Measurements from ENCODE around the gene GJA10.
"Not testable (repeated sequence)": the region's sequence is repeated elsewhere in the genome, so short reads cannot be mapped to it uniquely, and the experiment has no call there.

GJA10 gene

DNA sequence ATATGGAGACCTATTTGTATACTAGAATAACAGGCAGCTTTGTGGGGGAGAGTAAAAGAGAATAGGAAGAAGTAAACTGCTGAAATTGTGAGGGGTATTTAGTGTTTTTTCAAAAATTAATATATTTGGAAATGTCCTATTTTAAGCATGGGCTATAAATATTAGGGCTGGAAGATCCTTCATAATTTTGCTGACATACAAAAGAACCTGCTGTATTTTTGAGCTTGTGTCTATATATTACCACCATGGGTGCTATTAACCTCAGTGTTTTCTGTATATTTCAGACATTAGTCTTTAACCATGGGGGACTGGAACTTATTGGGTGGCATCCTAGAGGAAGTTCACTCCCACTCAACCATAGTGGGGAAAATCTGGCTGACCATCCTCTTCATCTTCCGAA, at the start of gene GJA10:
Gene GJA10, plus strand, starts transcription at position 301 of the 400 bp plus-strand sequence. Its CDS starts 0 bp downstream, at position 301.
- no peak for DNase-seq (ENCODE audit: low read depth)

DNA sequence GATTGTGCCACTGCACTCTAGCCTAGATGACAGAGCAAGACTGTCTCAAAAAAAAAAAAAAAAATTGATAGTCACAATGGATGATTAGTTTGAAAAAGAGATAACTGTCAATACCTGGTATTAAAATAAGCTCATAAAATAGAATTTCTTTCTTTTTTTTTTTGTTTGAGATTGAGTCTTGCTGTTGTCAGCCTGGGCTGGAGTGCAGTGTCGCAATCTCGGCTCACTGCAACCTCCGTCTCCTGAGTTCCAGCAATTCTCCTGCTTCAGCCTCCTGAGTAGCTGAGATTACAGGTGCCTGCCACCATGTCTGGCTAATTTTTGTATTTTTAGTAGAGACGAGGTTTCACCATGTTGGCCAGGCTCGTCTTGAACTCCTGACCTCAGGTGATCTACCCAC, 46.8 kb upstream of the GJA10 start:
- not testable (repeated sequence) for DNase-seq (ENCODE audit: low read depth)

DNA sequence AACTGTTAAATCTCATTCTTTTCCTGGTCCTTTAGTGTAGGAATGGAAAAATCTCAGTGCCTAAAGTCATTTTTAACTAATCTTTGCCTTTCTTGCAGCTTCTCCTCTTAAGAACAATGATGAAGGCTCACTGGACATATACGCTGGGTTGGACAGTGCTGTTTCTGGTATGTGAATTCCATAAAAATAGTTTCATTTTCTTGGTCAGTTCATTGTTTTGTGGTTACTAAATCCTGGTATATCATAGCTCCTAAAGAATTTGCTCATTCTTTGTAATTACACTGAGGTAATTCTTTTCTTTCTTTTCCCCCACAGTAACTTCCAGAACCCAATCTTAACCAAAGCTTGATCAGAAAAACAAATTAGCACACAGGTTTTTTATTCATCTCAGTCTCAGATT, 41.2 kb upstream of the GJA10 start:
- DNase-seq (ENCODE audit: low read depth) = no peak

DNA sequence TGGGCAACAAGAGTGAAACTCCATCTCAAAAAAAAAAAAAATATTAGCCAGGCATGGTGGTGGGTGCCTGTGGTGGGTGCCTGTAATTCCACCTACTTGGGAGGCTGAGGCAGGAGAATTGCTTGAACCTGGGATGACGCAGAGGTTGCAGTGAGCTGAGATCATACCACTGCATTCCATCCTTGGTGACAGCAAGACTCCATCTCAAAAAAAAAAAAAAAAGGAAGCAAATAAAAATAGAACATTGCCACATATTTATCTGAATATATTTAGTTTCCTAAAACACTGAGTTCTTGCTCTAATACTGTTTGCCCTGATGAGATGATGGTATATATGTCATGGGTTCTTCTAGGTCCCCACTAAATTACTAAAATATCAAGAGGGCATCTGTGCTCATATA, 36.2 kb upstream of the GJA10 start:
- DNase-seq (ENCODE audit: low read depth) = no peak

DNA sequence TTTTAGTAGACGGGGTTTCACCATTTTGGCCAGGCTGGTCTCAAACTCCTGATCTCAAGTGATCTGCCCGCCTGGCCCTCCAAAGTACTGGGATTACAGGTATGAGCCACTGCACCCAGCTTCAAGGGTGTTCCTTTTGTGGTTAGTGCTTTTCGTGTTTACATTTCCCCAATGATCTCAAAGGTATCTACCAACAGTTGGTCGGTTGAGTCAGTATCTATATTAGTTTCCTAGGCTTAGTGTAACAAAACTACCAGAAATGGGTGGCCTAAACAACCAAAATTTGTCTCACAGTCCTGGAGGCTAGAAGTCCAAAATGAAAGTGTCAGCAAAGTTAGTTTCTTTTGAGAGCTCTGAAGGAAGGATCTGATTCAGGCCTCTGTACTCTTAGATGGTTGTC, 34.5 kb upstream of the GJA10 start:
- no peak for DNase-seq (ENCODE audit: low read depth)

DNA sequence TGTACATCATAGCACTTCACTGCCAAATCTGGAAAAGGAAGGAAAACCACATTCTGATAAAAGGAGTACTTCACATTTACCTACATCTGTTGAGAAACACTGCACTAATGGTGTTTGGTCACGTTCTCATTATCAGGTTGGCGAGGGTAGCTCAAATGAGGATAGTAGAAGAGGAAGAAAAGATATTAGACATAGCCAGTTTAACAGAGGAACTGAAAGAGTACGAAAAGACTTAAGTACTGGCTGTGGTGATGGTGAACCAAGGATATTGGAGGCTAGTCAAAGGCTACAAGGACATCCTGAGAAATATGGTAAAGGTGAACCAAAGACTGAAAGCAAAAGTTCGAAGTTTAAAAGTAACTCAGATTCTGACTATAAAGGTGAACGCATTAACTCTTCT, 32.0 kb upstream of the GJA10 start:
- DNase-seq (ENCODE audit: low read depth) = no peak

DNA sequence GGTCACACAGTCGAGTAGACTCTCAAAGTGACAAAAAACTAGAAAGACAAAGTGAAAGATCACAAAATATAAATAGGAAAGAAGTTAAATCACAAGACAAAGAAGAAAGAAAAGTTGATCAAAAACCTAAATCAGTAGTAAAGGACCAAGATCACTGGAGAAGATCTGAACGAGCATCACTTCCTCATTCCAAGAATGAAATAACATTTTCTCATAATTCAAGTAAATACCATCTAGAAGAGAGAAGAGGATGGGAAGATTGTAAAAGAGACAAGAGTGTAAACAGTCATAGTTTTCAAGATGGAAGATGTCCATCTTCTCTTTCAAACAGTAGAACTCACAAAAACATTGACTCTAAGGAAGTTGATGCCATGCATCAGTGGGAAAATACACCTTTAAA, 31.6 kb upstream of the GJA10 start:
- no peak for DNase-seq (ENCODE audit: low read depth)

DNA sequence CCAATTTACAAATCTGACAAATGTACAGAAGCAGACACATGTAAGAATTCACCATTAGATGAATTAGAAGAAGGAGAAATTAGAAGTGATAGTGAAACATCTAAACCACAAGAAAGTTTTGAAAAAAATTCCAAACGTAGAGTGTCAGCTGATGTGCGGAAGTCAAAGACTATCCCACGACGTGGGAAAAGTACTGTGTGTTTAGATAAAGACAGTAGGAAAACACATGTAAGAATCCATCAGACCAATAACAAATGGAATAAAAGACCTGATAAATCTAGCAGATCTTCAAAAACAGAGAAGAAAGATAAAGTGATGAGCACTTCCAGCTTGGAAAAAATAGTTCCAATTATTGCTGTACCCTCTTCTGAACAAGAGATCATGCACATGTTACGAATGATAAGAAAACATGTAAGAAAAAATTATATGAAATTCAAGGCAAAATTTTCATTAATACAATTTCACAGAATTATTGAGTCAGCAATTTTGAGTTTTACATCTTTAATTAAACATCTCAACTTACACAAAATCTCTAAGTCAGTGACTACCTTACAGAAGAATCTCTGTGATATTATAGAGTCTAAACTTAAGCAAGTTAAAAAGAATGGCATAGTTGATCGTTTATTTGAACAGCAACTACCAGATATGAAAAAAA, 28.1 kb upstream of the GJA10 start:
- no peak for DNase-seq (ENCODE audit: low read depth)

DNA sequence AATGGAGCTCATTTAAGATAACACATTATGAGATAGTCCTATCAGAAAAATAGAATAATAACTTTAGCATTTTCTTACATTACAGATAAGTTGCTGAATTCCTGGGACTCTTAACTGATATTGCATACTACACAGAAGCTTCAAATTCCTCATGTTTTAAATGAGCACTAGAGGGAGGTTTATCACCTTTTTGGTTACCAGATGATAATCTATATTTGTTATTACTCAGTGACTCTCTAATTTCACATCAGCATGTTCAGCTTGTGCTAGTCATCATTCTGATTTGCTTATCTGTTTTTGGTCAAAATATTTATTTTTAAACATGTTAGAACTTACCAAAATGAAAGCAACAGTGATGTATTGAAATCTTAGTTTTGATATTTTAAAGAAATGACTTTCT, 20.5 kb upstream of the GJA10 start:
- no peak for DNase-seq (ENCODE audit: low read depth)

DNA sequence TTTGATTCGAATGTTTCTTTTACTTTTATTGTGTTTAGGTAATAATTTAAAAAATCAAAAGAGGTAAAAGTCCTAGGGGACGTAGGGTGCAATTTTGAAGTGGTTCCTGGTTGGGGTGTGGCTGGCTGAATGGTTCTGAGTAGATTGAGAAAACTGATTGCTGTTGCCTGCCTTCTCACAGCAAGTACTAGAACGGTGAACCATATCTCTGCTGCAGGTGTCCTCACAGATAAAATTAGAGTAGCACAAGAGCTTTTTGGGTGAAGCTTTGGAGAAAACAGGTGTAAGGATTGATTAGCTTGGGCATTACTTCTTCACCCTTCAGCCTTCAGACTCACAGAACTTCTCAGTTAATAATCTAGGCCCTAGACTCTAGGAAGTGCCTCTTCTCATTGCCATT, 19.8 kb upstream of the GJA10 start:
- DNase-seq (ENCODE audit: low read depth) = no peak

DNA sequence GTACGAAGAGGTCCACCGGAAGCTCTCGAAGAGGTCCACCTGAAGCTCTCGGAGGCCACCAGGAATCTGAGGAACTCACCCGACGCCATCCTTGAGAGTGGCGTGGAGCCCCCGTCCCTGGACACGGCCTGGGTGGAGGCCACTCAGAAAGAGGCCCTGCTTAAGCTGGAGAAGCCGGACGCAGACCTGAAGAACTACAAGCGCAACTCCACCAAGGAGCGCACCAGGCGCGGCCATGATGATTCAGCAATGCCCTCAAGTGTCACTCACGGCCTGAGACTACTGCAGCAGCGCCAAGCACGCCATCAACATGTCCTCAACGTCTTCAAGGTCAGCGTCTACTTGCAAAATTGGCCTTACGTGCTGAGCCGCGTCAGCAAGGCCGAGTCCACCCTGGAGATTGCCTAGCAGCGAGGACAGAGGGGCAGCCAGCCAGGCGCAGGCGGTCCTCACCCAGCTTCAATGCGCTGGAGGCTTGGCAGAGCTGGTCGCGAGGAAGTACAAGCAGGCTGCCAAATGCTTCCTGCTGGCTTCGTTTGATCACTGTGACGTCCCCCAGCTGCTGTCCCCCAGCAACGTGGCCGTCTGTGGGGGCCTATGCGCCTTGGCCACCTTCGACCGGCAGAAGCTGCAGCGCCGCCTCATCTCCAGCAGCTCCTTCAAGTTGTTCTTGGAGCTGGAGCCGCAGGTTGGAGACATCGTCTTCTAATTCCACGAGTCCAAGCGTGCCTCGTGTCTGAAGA, 7.7 kb upstream of the GJA10 start:
- DNase-seq (ENCODE audit: low read depth) = no peak

DNA sequence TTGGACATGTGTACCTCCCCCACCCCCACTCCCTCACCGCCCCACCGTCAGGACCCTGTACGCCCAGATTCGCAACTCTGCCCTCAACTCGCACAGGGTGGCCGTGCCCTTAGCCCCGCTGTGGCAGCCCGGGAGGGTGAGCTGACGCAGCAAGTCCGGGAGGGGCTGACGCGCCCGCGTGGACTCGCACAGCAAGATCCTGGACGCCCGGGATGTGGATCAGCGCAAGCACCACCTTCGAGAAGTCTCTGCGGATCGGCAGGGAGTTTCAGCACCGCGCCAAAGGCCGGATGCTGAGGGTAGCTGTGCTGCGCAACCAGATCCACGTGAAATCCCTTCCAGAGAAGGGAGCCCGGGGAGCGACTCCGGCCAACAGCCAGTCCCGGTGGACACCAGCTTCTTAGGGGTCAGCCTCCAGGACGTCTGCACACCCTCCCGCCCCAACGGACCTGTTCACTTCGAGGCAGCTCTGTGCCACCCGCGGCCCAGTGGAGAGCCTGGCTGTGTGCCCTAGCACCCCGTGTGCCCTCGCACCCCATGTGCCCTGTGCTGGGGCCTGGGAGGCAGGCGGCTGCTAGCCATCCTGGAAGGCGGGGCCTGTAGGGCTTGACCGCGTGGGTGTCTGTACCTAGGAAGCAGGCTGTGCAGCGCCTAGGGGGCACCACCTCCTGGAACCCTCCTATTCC, 6.7 kb upstream of the GJA10 start:
- DNase-seq (ENCODE audit: low read depth) = no peak

DNA sequence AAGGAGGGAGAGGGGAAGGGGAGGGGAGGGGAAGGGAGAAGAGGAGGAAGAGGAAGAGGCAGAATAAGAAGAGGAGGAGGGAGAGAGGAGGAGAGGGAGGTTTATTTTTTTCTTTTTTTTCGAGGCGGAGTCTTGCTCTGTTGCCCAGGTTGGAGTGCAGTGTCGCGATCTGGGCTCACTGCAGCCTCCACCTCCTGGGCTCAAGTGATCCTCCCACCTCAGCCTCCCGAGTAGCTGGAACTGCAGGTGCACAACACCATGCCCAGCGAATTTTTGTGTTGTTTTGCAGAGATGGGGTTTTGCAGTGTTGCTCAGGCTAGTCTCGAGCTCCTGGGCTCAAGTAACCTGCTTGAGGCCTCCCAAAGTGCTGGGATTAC, 6.1 kb upstream of the GJA10 start:
- DNase-seq (ENCODE audit: low read depth) = no peak

DNA sequence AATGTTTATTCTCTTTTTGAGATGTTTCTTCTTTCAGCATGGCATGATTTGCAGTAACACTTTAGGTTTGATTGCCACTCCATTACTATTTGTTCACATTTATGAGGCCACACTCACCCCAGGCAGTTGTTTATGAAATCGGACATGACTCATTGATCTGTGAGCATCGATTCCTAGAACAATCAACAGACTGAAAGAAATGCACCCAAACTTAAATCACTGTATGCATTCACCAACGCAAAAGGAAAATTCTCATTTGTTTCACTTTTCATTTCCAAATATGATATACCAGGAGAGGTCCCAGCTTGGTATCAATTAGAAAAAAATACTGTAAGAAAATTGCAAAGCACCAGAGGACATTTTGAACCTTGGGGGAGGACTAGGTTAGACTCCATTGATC, 5.4 kb upstream of the GJA10 start:
- no peak for DNase-seq (ENCODE audit: low read depth)

DNA sequence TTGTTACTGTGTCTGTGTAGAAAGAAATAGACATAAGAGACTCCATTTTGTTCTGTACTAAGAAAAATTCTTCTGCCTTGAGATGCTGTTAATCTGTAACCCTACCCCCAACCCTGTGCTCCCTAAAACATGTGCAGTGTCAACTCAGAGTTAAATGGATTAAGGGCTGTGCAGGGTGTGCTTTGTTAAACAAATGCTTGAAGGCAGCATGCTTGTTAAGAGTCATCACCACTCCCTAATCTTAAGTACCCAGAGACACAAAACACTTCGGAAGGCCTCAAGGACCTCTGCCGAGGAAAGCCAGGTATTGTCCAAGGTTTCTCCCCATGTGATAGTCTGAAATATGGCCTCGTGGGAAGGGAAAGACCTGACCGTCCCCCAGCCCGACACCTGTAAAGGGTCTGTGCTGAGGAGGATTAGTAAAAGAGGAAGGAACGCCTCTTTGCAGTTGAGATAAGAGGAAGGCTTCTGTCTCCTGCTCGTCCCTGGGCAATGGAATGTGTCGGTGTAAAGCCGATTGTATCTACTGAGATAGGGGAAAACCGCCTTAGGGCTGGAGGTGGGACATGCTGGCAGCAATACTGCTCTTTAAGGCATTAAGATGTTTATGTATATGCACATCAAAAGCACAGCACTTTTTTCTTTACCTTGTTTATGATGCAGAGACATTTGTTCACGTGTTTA, 3.3 kb upstream of the GJA10 start:
- not testable (repeated sequence) for DNase-seq (ENCODE audit: low read depth)

DNA sequence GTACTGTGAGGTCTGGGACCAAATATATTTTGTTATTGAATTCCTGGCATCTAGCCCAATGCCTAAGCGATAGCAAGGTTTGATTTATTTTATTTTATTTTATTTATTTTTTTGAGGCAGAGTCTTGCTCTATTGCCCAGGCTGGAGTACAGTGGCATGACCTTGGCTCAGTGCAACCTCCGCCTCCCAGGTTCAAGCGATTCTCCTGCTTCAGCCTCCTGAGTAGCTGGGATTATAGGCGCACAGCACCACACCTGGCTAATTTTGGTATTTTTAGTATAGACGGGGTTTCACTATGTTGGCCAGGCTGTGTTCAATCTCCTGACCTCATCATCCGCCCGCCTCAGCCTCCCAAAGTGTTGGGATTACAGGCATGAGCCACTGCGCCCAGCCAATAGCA, 1.7 kb upstream of the GJA10 start:
- DNase-seq (ENCODE audit: low read depth) = not testable (repeated sequence)

DNA sequence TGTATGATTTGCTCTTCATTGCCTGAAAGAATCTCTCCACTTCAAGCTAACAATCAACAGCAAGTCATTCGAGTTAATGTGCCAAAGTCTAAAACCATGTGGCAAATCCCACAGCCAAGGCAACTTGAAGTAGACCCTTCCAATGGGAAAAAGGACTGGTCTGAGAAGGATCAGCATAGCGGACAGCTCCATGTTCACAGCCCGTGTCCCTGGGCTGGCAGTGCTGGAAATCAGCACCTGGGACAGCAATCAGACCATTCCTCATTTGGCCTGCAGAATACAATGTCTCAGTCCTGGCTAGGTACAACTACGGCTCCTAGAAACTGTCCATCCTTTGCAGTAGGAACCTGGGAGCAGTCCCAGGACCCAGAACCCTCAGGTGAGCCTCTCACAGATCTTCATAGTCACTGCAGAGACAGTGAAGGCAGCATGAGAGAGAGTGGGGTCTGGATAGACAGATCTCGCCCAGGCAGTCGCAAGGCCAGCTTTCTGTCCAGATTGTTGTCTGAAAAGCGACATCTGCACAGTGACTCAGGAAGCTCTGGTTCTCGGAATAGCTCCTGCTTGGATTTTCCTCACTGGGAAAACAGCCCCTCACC, 1.1 kb downstream of the GJA10 start:
- DNase-seq (ENCODE audit: low read depth) = no peak

DNA sequence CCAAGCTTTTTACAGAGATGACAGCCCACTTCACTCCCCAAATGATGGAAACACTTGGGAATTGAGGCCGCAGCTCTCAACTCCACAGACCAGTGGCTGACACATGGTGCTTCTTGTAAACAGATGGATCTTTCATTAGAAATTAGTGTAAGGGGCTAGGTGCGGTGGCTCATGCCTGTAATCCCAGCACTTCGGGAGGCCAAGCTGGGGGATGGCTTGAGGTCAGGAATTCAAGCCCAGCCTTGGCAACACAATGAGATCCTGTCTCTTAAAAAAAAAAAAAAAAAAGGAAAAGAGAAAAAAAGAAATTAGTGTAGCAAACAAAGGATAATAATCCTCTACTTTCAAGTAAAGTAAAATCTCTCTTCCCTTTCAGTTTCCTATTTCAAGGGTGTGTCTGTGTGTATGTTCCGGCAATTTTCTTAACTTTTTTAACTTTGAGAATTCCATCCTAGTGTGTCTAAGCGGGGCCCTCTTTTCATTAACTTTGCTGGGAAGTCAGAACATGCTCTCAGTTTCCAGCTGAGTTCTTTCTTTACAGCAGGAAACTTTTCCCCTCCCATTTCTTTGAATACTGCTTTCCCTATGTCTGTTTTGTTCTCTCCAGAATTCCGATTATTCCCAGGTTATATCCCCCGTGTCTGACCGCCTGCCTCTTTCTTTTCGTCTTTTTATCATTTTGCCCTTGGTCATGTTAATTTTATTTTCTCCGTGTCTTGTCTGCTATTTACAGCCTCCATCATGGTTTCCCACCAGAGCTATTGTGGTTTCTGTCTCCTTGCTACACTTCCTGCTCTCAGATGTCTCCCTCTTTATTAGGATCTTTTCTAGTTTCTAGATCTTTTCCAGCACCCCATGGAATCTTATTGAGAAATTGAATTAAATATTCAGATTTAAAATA, 16.0 kb downstream of the GJA10 start:
- DNase-seq (ENCODE audit: low read depth) = not testable (repeated sequence)

DNA sequence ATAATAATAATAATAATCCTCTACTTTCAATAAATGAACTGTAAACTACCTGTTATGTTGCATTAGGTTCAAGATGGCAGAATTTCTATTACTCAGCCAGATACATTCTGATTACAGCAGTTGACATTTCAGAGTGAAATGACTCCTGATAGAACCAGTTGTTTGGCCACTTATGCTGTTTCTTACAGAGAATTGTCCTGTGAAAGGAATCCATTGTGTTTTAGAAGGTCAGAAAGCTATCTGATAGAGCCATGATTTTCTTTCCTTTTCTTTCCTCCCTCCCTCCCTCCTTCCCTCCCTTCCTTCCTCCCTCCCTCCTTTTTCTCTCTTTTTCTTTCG, 16.6 kb downstream of the GJA10 start:
- no peak for DNase-seq (ENCODE audit: low read depth)

DNA sequence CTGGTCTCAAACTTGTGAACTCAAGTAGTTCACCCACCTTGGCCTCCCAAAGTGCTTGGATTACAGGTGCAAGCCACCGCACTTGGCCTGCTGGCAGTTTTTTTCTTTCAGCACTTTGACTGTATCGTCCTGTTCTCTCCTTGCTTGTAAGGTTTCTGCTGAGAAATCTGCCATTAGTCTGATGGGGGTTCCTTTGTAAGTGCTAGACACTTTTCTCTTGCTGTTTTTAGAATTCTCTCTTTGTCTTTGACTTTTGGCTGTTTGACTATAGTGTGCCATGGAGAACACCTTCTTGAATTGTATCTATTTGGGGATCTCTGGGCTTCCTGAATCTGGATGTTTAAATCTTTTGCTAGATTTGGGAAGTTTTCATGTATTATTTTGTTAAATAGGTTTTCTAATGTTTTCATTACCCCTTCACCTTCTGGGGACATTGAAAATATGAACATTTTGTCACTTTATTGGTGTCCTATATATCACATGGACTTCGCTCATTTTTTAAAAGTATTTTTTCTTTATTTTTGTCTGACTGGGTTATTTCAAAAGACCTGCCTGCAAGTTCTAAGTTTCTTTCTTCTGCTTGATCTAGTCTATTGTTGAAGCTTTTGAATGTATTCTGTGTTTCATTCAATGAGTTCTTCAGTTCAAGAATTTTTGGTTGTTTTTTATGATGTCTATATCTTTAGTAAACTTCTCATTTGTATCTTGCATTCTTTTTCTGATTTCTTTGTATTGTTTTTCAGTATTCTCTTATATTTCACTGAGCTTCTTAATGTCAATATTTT, 22.1 kb downstream of the GJA10 start:
- DNase-seq (ENCODE audit: low read depth) = no peak

DNA sequence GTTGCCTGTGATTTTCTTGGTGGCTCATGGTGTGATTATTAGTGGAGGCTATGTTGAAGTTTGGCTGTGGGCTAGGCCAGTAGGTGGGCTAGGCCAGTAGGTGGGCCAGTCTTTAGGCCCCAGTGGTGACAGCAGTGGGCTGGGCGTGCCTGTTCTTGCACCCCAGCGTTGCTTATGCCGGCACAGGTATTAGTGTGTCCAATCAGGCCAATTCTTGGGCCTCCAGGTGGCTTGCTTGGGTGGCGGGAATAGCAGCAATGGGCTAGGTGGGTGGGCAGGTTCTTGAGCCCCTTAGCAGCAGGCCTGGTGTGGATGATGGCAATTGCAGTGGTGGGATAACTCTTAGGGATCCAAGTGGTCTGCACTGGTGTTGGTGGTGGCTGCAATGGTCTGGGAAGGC, 22.9 kb downstream of the GJA10 start:
- DNase-seq (ENCODE audit: low read depth) = no peak

Data from activated gamma-delta T cell treated with anti-CD3 and anti-CD28 coated beads, Interleukin-2, amount 50 U/mL, for 16 hours (primary cell).